ENCODE measurements around the gene RRAS2.

DNA sequence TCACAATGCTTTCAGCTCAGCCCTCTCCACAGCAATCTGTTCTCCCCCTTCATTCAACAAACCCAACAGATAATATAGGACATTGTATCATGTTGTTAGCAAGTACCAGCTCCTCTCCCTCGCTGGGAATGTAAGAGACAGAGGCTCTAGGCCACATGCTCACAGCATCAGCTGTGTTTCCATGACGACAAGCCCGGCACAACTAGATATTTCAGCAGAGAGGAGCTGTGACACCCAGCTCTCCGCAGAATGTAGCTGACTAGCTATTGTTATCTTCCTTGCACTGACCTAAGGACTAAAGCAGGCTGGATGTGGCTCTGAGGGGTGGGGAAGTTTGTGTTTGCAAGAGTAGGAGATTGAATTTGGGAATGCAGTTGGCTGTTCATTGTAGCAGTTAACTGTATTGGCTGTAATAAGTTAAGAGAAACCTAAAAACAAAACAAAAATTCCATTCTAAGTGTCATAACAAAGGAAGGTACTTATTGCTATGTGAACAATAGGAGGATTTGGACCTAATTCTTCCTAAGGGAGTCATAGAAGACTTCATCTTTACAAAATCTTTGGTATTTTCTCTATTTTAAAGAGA lies 28.0 kb upstream of the RRAS2 start:
- TF ChIP-seq, protein P1, sequence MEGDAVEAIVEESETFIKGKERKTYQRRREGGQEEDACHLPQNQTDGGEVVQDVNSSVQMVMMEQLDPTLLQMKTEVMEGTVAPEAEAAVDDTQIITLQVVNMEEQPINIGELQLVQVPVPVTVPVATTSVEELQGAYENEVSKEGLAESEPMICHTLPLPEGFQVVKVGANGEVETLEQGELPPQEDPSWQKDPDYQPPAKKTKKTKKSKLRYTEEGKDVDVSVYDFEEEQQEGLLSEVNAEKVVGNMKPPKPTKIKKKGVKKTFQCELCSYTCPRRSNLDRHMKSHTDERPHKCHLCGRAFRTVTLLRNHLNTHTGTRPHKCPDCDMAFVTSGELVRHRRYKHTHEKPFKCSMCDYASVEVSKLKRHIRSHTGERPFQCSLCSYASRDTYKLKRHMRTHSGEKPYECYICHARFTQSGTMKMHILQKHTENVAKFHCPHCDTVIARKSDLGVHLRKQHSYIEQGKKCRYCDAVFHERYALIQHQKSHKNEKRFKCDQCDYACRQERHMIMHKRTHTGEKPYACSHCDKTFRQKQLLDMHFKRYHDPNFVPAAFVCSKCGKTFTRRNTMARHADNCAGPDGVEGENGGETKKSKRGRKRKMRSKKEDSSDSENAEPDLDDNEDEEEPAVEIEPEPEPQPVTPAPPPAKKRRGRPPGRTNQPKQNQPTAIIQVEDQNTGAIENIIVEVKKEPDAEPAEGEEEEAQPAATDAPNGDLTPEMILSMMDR (IDR thresholded peaks at IDR 0.05): no peak
- TF ChIP-seq POLR2A (IDR thresholded peaks at IDR 0.05): no peak
